Measurements from ENCODE around the gene KRI1. TPM values are rescaled to one million over a fixed set of nuclear protein-coding genes. Genes with fewer than 3 reads are reported as not detected.
"Not testable (repeated sequence)": the region's sequence is repeated elsewhere in the genome, so short reads cannot be mapped to it uniquely, and the experiment has no call there.

The KRI1 gene
- total RNA-seq, 1 experiment from 2014 or later: 27.4 TPM

GRCh38 chr19:10577951-10578350, 12.1 kb upstream of the KRI1 start:
- no peaks in the 10 kb centered on the region for H3K9me3 Mint-ChIP-seq (ENCODE audit: unreplicated experiment)
- DNase-seq (ENCODE audit: unreplicated experiment): no peak
- intact Hi-C loops (cut with micrococcal nuclease): no loop called here
- no peak for TF ChIP-seq CTCF (IDR thresholded peaks at IDR 0.05; ENCODE audit: unreplicated experiment)
- H3K27me3 Mint-ChIP-seq (ENCODE audit: insufficient read depth, unreplicated experiment): no peaks in the 10 kb centered on the region
- no peak overlapping the region for H3K4me3 Mint-ChIP-seq (ENCODE audit: unreplicated experiment)
- peaks cover 10% of the 10 kb centered on the region for H3K36me3 Mint-ChIP-seq (ENCODE audit: insufficient read depth, unreplicated experiment)
- H3K4me1 Mint-ChIP-seq (ENCODE audit: insufficient read depth, unreplicated experiment): no peaks in the 10 kb centered on the region
- no peak overlapping the region for H3K27ac Mint-ChIP-seq (ENCODE audit: low read depth, unreplicated experiment)
- POLR2A ChIA-PET: no interaction called here
- CTCF ChIA-PET: interaction anchor here (0.8 to 9.3 kb wide), 2 partner anchors 66 to 121 kb away, joined by 3 to 248 read pairs; no protein-coding TSS in a partner anchor
- BruUV-seq (replicated peaks): no TSS peak

GRCh38 chr19:10575011-10575716, 9.4 kb upstream of the KRI1 start:
- no peaks in the 10 kb centered on the region for H3K4me1 Mint-ChIP-seq (ENCODE audit: insufficient read depth, unreplicated experiment)
- H3K27ac Mint-ChIP-seq (ENCODE audit: low read depth, unreplicated experiment): no peak overlapping the region
- intact Hi-C loops (cut with micrococcal nuclease): no loop called here
- H3K36me3 Mint-ChIP-seq (ENCODE audit: insufficient read depth, unreplicated experiment): peaks cover 6% of the 10 kb centered on the region
- no peaks in the 10 kb centered on the region for H3K9me3 Mint-ChIP-seq (ENCODE audit: unreplicated experiment)
- DNase-seq (ENCODE audit: unreplicated experiment): no peak
- H3K27me3 Mint-ChIP-seq (ENCODE audit: insufficient read depth, unreplicated experiment): no peaks in the 10 kb centered on the region
- no peak for TF ChIP-seq CTCF (IDR thresholded peaks at IDR 0.05; ENCODE audit: unreplicated experiment)
- no peak overlapping the region for H3K4me3 Mint-ChIP-seq (ENCODE audit: unreplicated experiment)
- ChIA-PET POLR2A (no interaction called here), CTCF (interaction anchor here (0.6 to 0.9 kb wide), 3 partner anchors 91 to 234 kb away, joined by 4 to 5 read pairs (median 4); no protein-coding TSS in a partner anchor)
- BruUV-seq (replicated peaks): no TSS peak

GRCh38 chr19:10574462-10574861, 8.7 kb upstream of the KRI1 start:
- Mint-ChIP-seq H3K9me3 (ENCODE audit: unreplicated experiment) (no peaks in the 10 kb centered on the region), H3K4me1 (ENCODE audit: insufficient read depth, unreplicated experiment) (peaks cover 1% of the 10 kb centered on the region), H3K27ac (ENCODE audit: low read depth, unreplicated experiment) (no peak overlapping the region), H3K4me3 (ENCODE audit: unreplicated experiment) (no peak overlapping the region), H3K36me3 (ENCODE audit: insufficient read depth, unreplicated experiment) (peaks cover 6% of the 10 kb centered on the region), H3K27me3 (ENCODE audit: insufficient read depth, unreplicated experiment) (no peaks in the 10 kb centered on the region)
- no TSS peak for BruUV-seq (replicated peaks)
- DNase-seq (ENCODE audit: unreplicated experiment): no peak
- ChIA-PET CTCF (no interaction called here), POLR2A (no interaction called here)
- no peak for TF ChIP-seq CTCF (IDR thresholded peaks at IDR 0.05; ENCODE audit: unreplicated experiment)
- intact Hi-C loops (cut with micrococcal nuclease): loop anchor here (5.0 kb wide), 1 partner anchor 172 kb away; the partner anchor contains the start of gene CDC37

GRCh38 chr19:10573793-10574192, 8.0 kb upstream of the KRI1 start:
- CTCF ChIA-PET: interaction anchor here (0.6 to 3.0 kb wide), 8 partner anchors 8 to 160 kb away, joined by 3 to 28 read pairs (median 6); no protein-coding TSS in a partner anchor
- H3K36me3 Mint-ChIP-seq (ENCODE audit: insufficient read depth, unreplicated experiment); BruUV-seq (replicated peaks); POLR2A ChIA-PET; H3K4me1 Mint-ChIP-seq (ENCODE audit: insufficient read depth, unreplicated experiment); H3K4me3 Mint-ChIP-seq (ENCODE audit: unreplicated experiment); H3K27ac Mint-ChIP-seq (ENCODE audit: low read depth, unreplicated experiment); DNase-seq (ENCODE audit: unreplicated experiment); H3K9me3 Mint-ChIP-seq (ENCODE audit: unreplicated experiment); H3K27me3 Mint-ChIP-seq (ENCODE audit: insufficient read depth, unreplicated experiment): not testable (repeated sequence)
- intact Hi-C loops (cut with micrococcal nuclease): loop anchor here (2.0 to 5.0 kb wide), 2 partner anchors 123 to 171 kb away; partner anchors contain the start of gene CDC37
